GM12801 (cell line): ENCODE measurements around the gene SOX15.

Experiments
- TF ChIP-seq, protein P1 (sequence below): IDR thresholded peaks from one replicate; pipeline ENCODE4 v1.5.1; 2011; ENCODE audit warnings: control low read depth; ENCODE audit not compliant: insufficient read length; ENCODE audit errors: extremely low read depth

Gene SOX15

DNA sequence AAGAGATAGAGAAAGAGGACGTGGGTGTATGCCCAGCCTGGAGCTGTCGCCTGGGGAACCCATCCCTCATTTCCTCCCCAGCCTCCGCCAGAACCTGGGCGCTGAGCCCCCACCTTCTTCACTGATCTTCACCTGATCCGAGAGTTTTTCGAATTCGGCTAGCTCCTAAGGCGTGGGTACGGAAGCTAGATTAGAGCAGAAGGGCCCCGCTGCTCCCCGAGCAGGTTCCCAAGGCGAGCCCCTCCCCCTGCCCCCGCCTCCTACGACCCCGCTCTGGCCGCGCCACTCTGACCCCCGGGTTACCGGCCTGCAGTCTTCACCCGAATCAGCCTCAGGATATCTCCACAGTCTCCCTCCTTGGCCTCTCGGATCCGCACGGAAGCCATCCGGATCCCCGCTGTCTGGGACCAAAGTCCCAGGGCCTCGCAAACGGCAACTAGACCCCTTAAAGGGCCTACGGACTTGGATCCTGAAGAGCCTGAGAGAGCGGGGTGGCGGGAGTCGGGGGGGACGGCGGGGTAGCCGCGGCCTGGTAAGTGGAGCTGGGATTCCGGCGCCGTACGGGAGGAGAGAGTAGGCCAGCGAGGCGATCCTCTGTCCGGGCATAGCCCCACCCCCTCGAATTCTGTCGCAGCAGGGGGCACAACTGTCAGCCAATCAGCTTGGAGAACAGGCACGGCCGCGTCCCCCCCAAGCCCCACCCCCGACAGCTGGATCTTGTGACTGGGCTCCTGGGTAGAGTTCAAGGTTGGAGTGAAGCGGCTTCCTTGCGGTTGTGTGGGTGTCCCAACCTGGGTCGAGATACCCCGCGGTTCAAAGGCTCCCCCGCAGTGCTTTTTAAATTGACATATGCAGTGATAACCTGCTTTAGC lies 37.6 kb upstream of the SOX15 start, which contains the start of gene SAT2:
TSS of gene SAT2 (minus strand) at position 572 of the 872 bp plus-strand sequence. CDS start at position 386, 186 bp downstream.
- TF ChIP-seq, protein P1, sequence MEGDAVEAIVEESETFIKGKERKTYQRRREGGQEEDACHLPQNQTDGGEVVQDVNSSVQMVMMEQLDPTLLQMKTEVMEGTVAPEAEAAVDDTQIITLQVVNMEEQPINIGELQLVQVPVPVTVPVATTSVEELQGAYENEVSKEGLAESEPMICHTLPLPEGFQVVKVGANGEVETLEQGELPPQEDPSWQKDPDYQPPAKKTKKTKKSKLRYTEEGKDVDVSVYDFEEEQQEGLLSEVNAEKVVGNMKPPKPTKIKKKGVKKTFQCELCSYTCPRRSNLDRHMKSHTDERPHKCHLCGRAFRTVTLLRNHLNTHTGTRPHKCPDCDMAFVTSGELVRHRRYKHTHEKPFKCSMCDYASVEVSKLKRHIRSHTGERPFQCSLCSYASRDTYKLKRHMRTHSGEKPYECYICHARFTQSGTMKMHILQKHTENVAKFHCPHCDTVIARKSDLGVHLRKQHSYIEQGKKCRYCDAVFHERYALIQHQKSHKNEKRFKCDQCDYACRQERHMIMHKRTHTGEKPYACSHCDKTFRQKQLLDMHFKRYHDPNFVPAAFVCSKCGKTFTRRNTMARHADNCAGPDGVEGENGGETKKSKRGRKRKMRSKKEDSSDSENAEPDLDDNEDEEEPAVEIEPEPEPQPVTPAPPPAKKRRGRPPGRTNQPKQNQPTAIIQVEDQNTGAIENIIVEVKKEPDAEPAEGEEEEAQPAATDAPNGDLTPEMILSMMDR, result no peak

DNA sequence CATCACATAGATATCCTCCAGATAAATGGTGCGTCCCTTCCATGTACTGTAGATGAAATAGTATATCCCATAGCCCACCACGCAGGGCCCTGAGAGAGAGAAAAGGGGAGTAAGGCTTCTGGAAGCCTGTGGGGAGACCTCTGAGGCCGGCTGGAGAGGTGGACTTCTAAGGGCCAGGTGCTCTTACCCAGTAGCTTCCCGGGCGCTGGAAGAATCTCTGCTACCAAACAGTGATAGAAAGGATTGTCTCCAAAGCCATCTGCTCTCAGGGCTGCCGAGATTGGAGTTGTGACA lies 37.0 kb upstream of the SOX15 start:
- TF ChIP-seq, protein P1, result no peak

DNA sequence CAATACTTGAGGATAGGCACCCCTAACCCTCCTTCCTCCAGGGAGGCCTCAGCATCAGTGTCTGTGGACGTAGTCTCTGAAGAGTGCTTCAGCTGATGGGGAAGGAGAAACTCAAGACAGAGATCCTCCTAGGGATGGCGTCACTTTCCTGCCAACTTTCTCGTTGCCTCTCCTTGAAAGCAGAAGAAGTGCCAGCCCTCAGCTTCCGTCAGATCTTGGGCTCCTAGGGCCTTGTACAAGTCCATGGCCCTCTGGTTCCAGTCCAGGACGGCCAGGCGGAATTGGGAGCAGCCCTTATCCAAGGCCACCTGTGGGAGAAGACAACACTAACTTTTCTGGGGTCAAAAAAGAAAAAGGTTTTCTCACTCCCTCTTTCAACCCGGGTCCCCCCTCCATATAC lies 36.4 kb upstream of the SOX15 start:
- TF ChIP-seq, protein P1, result no peak

GRCh38 chr17:7623661-7624060 lies 33.8 kb upstream of the SOX15 start:
- TF ChIP-seq, protein P1, result no peak

DNA sequence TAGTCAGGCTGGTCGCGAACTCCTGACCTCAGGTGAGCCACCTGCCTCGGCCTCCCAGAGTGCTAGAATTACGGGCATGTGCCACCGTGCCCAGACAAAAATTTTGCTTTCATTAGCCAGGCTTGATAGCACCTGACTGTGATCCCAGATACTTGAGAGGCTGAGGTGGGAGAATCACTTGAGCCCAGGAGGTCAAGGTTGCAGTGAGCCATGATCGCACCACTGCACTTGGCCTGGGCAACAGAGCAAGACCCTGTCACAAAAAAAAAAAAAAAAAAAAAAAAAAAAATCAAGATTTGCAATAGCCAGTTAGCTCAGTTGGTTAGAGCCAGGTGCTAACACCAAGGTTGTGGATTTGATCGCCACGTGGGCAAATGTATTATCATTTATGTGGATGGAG lies 30.9 kb upstream of the SOX15 start:
- TF ChIP-seq, protein P1, result no peak

GRCh38 chr17:7618608-7619007 lies 28.7 kb upstream of the SOX15 start:
- TF ChIP-seq, protein P1, result no peak

DNA sequence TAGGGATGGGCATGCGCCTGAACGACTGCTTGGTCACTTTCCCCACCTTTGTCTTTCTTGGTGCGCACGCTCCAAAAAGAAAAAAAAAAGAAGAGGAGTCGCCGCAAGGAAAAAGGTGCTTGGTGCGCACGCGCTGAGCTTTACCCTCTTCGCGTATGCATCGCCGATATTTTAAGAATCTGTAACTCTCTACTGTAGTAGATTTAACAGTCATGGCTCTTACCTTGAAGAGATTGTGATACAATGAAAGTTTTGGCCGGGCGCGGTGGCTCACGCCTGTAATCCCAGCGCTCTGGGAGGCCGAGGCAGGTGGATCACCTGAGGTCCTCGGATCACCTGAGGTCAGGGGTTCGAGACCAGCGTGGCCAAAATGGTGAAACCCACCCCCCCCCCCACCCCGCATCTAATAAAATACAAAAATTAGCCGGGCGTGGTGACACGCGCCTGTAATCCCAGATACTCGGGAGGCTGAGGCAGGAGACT lies 25.4 kb upstream of the SOX15 start:
- TF ChIP-seq, protein P1, result no peak
